ENCODE measurements around the gene SSR1.

The SSR1 gene

GRCh38 chr6:7268816-7269555, 44.0 kb downstream of the SSR1 start:
- Histone ChIP-seq H3K79me2 (ENCODE audit: insufficient read depth, low read length) (no peaks in the 10 kb centered on the region), H3K4me3 (ENCODE audit: low read length, poor library complexity, severe bottlenecking) (no peak overlapping the region), H2AFZ (ENCODE audit: low read length) (no peak overlapping the region), H3K4me2 (ENCODE audit: low read depth, low read length, poor library complexity, severe bottlenecking) (no peak overlapping the region), H3K4me1 (ENCODE audit: insufficient read depth, low read length, poor library complexity, severe bottlenecking) (no peaks in the 10 kb centered on the region), H3K9me3 (ENCODE audit: insufficient read depth, low read depth, low read length) (no peaks in the 10 kb centered on the region), H3K9me2 (replicated peaks; ENCODE audit: low read depth, low read length) (no peaks in the 10 kb centered on the region), H3K27me3 (ENCODE audit: insufficient read depth, low read length, poor library complexity, severe bottlenecking) (no peaks in the 10 kb centered on the region), H3F3A (ENCODE audit: low read depth) (no peaks in the 10 kb centered on the region), H4K20me1 (ENCODE audit: insufficient read depth, low read length, poor library complexity, severe bottlenecking) (no peaks in the 10 kb centered on the region), H3K9ac (ENCODE audit: low read depth, low read length, poor library complexity, severe bottlenecking) (no peak overlapping the region), H3K36me3 (ENCODE audit: insufficient read depth, low read length) (no peaks in the 10 kb centered on the region)
- no peak for TF ChIP-seq EZH2phosphoT487 (IDR thresholded peaks at IDR 0.05; ENCODE audit: borderline replicate concordance)
- TF ChIP-seq CTCF (conservative IDR thresholded peaks at IDR 0.05; ENCODE audit: low read length), result no peak

- TF ChIP-seq CTCF (conservative IDR thresholded peaks at IDR 0.05; ENCODE audit: low read length) (no peak), EZH2phosphoT487 (IDR thresholded peaks at IDR 0.05; ENCODE audit: borderline replicate concordance) (no peak)
- H3K4me3 ChIP-seq (ENCODE audit: low read length, poor library complexity, severe bottlenecking), result no peak overlapping the region
- H3K9me2 ChIP-seq (replicated peaks; ENCODE audit: low read depth, low read length), result no peaks in the 10 kb centered on the region
- no peaks in the 10 kb centered on the region for H4K20me1 ChIP-seq (ENCODE audit: insufficient read depth, low read length, poor library complexity, severe bottlenecking)
- H3K9ac ChIP-seq (ENCODE audit: low read depth, low read length, poor library complexity, severe bottlenecking), result no peak overlapping the region
- no peaks in the 10 kb centered on the region for H3K4me1 ChIP-seq (ENCODE audit: insufficient read depth, low read length, poor library complexity, severe bottlenecking)
- no peaks in the 10 kb centered on the region for H3K36me3 ChIP-seq (ENCODE audit: insufficient read depth, low read length)
- H3K27me3 ChIP-seq (ENCODE audit: insufficient read depth, low read length, poor library complexity, severe bottlenecking), result no peaks in the 10 kb centered on the region
- H2AFZ ChIP-seq (ENCODE audit: low read length), result no peak overlapping the region
- no peaks in the 10 kb centered on the region for H3K9me3 ChIP-seq (ENCODE audit: insufficient read depth, low read depth, low read length)
- no peak overlapping the region for H3K4me2 ChIP-seq (ENCODE audit: low read depth, low read length, poor library complexity, severe bottlenecking)
- H3F3A ChIP-seq (ENCODE audit: low read depth), result no peaks in the 10 kb centered on the region
- H3K79me2 ChIP-seq (ENCODE audit: insufficient read depth, low read length), result no peaks in the 10 kb centered on the region
Observed at GRCh38 chr6:7268362-7268761, 44.6 kb downstream of the SSR1 start.

DNA sequence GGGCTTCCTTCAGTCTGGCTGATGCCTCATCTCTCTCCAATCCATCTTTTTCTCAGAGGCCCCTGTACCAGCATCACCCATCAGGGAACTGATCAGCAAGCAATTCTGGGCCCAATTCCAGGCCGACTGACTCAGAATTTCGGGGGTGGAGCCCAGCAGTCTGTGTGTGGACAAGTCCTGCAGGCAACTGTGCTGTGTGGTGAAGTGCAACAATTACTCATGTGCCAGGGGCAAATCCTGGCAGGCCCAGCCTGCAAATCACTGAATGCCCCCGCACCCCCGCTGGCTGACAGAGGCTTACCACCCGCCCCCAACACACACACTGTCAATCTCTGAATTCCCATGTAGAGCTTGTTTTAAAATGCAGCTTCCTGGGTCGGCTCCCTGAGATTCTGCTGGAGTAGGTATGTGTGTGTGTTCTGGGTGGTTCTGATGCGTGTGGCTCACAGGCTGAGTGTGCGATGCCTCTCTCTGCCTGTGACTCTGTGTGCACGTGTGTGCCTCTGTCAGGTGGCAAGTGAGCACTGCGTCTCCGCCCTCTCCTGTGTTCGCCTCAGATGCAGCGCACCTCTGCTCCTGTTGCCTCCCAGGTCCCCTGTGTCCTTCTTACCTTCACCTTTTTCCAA, 45.4 kb downstream of the SSR1 start:
- Histone ChIP-seq H2AFZ (ENCODE audit: low read length) (no peak overlapping the region), H3K79me2 (ENCODE audit: insufficient read depth, low read length) (no peaks in the 10 kb centered on the region), H3K4me3 (ENCODE audit: low read length, poor library complexity, severe bottlenecking) (no peak overlapping the region), H3K27me3 (ENCODE audit: insufficient read depth, low read length, poor library complexity, severe bottlenecking) (no peaks in the 10 kb centered on the region), H3K4me1 (ENCODE audit: insufficient read depth, low read length, poor library complexity, severe bottlenecking) (no peaks in the 10 kb centered on the region), H3K36me3 (ENCODE audit: insufficient read depth, low read length) (no peaks in the 10 kb centered on the region), H3F3A (ENCODE audit: low read depth) (no peaks in the 10 kb centered on the region), H4K20me1 (ENCODE audit: insufficient read depth, low read length, poor library complexity, severe bottlenecking) (no peaks in the 10 kb centered on the region), H3K9ac (ENCODE audit: low read depth, low read length, poor library complexity, severe bottlenecking) (no peak overlapping the region), H3K9me2 (replicated peaks; ENCODE audit: low read depth, low read length) (no peaks in the 10 kb centered on the region), H3K4me2 (ENCODE audit: low read depth, low read length, poor library complexity, severe bottlenecking) (no peak overlapping the region), H3K9me3 (ENCODE audit: insufficient read depth, low read depth, low read length) (no peaks in the 10 kb centered on the region)
- no peak for TF ChIP-seq EZH2phosphoT487 (IDR thresholded peaks at IDR 0.05; ENCODE audit: borderline replicate concordance)
- TF ChIP-seq CTCF (conservative IDR thresholded peaks at IDR 0.05; ENCODE audit: low read length), result no peak

Data from Loucy (cell line).